HT-29 (cell line): ENCODE results near the gene NEDD4L. TPM values are rescaled to one million over a fixed set of nuclear protein-coding genes. Genes with fewer than 3 reads are reported as not detected.

Source experiments
- DNase-seq: peaks from one replicate; pipeline ENCODE4 v3.0.0-alpha.2; 2015; ENCODE audit warnings: low spot score
- total RNA-seq: library from RNA; depleted of rRNA; stranded (reverse); fragments of >200 nt; shearing (Covaris generic); gene quantifications from 2 replicates; pipeline ENCODE4 v1.2.3, GENCODE V29; 2014

Gene NEDD4L
- total RNA-seq, 1 experiment from 2014 or later = 83.9 TPM

GRCh38 chr18:58313491-58314032, 269.5 kb downstream of the NEDD4L start:
- peak; percentile 25 for DNase-seq

DNA sequence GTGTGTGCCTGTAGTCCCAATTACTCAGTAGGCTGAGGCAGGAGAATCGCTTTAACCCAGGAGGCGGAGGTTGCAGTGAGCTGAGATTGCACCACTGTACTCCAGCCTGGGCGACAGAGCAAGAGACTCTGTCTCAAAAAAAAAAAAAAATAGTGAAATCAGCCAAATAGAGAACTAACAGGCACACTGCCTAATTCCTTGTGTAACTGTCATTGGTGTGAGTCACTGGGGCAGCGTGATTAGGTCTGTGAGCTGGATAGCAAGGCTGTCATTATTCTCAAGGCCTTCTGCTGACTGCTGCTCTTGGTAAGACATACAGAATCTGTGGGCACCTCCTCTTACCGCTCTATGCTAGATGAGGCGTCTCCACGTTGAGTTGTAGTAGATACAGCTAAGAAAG, 270.3 kb downstream of the NEDD4L start:
- no peak for DNase-seq

DNA sequence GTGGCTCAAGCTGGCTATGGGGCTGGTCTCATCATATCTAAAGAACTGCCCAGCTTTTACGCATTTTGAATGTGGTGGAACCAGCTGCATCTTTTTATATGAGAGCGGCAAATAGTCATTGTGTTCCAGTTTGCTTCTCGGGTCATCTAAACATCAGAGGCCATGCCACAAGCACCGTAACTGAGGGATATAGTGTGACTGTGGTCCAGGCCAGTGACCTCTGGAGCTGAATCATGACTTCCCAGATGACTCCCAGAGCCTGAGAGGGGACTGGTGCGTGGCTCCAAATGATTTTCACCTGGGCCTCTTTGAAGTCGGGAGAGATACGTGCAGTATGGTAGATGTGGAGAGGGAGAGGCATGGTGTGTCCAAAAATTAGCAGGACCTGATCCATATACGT, 271.0 kb downstream of the NEDD4L start:
- no peak for DNase-seq

DNA sequence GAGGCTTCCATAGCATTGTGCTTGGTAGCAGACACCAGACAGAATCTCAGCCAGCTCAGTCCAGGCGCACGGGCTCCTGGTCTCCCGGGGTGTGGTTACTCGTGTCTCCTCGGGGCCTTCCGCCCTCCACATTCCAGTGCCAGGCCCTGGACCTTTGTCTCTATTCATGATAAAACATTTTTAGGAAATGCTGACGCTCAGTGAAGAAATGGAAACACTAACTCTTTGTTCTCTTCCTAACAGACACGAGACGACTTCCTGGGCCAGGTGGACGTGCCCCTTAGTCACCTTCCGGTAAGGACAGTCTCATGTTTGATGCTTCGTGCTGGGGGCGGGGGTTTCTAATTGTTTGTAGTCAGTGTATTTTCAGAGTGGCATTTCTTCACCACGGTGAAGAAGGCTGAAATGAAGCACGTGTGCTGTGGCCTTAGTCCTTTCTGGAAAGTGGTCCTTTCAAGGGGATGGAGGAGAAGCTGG, 271.8 kb downstream of the NEDD4L start:
- DNase-seq = peak; percentile 63

DNA sequence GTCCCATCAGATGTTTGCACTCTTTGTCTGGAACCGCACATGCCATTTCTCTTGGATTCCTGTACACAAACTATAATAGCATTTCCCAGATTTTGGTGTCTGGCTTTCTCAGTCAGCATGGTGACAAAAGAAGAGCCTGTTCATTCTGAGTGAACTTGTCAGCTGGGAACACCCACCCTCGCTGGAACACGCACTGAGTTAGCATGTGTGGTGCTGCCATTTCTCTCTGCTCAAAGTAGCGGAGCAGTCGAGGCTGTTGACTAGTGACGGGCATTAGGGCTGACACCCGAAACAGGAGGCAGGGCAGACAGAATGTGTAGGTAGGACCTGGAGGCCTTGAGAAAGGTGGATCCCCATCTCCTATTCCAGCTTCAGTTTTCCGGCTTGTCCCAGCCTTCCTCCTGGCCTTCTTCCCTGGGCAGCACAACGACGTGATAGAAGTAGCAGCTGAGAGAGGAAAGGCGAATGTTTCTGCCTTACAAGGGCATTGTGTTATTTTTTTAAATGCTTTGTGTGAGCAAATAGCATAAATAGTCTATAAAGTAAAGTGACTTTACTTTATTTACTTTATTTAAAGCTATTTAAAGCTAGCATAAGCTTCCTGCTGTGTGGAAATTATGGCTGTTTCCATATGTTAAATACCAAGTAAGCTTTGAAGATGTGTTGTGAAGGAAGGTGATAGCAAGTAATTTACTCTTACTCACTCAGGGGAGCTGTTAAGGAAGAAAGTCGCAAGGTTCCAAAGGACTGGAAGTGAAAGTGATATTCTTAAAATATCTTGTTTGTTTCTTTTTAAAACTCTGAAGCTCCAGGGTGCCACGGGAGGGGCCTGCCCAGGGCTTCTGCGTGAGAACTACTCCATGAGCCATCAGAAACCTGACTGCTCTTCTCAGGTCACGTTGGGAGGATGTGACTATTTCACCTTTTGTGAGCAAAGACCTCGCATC, 272.6 kb downstream of the NEDD4L start:
- no peak for DNase-seq

- no peak for DNase-seq
Observed at GRCh38 chr18:58319719-58320118, 275.7 kb downstream of the NEDD4L start.

DNA sequence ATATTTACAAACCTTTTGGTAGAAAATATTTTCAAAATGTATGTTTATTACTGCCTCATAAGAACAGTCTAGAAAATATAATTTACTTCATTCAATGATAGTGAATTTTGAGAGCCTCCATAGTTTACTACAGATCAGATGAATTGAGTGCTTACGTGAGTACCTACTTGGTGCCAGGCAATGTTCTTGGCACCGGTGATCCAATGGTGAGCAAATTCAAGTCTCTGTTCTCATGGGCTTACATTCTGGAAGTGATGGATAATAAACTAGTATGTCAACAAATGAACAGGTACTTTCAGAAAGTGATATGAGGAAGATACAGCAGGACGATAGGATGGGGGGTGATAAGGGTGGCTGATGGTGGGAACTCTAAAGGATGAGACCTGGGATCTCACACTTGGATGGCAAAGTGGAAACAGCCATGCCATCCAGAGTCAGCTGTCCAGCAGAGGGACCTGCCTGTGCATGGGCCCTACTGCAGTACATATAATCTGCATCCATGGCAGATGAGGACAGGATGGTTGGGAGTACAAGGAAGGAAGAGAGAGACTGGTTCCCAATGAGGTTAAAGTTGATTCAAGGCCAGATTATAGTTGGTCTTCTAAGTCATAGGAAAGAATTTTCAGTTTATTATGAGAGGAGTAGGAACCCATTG, 277.0 kb downstream of the NEDD4L start:
- no peak for DNase-seq

DNA sequence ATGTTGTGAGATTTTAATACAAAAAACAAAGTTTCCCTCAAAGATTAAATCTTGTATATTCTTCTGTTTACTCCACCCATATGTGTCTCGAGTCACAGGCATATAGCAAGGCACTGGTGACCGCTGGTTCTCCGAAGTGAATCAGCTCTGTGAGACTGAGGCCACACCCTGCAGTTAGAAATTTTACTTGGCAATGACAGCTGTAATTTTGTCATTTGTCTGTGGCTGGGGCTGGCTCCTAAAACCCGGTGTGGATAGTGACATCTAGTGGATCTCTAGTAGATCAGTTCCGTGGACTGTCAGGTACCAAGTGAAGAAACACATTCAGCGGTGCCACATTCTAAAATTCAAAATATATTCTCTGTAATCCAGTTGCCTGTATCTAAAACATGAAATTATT, 278.0 kb downstream of the NEDD4L start:
- DNase-seq = peak; percentile 69

DNA sequence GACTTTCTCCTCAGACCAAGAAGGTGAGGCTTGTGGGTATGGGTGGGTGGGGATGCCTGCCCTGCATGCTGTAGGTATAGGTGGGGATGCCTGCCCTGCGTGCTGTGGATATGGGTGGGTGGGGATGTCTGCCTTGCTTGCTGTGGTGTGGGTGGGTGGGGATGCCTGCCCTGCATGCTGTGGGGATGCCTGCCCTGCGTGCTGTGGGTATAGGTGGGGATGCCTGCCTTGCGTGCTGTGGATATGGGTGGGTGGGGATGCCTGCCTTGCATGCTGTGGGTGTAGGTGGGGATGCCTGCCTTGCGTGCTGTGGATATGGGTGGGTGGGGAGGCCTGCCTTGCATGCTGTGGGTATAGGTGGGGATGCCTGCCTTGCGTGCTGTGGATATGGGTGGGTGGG, 278.4 kb downstream of the NEDD4L start:
- DNase-seq = no peak

GRCh38 chr18:58323866-58324762, 280.1 kb downstream of the NEDD4L start:
- DNase-seq = no peak

DNA sequence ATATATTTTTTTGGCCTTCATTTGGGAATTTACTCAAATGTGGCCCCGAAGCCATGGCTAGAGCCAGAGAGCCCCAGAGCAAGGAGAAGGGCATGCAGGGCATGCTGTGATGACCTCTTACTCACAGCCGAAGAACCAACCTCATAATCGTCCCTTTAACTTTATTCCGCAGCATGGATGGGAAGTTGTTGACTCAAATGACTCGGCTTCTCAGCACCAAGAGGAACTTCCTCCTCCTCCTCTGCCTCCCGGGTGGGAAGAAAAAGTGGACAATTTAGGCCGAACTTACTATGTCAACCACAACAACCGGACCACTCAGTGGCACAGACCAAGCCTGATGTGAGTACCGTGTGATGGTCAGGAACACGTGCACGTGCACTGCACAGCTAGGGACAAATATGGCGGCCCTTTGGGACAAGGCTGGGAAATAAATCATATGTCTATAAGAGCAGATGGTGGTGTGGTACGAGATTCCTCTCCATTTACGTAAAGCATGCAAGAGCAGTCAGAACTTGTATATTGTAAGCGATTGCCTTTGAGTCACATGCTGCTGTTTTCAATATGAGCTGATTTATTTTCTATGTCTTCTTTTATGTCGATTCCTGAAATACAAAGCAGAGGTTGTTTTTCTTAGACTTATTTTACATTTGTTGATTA, 280.9 kb downstream of the NEDD4L start:
- DNase-seq = no peak

GRCh38 chr18:58325494-58325893, 281.5 kb downstream of the NEDD4L start:
- DNase-seq = no peak

DNA sequence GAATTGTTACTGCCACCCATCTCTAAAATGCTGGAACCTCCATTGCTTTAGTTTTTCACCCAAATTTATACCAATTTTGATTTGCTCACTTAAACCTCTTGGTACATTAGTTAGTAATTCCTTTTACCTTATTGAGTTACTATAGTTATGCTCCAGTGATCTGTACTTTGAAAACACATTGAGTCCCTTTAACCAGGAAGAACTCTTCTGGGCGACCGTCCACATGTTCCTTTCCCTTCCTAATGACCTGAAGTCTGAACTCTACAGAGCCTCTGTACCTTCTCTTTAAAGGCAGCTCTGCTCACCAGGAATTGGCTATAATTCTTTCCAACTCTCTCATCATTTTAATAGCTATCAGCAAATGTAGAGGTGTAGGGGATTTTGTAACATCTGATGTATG, 290.0 kb downstream of the NEDD4L start:
- no peak for DNase-seq

DNA sequence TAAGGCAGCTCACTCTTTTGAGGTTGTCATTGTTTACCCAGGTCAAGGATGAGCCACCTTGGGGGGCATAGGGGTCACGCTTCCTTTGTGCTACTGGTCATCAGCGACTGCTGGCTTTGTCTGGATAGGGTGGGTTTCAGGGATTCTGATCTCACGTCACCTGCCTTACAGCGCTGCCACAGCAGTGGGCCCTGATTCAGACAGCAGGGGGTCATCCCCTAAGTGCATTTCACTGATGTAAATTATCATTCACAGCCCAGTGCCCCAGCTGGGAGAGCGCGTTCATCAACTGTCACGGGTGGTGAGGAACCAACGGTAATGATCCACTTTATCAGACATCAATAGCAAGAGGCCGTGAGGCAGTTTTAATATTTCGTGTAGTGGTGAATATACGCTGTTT, 291.2 kb downstream of the NEDD4L start:
- DNase-seq = no peak

DNA sequence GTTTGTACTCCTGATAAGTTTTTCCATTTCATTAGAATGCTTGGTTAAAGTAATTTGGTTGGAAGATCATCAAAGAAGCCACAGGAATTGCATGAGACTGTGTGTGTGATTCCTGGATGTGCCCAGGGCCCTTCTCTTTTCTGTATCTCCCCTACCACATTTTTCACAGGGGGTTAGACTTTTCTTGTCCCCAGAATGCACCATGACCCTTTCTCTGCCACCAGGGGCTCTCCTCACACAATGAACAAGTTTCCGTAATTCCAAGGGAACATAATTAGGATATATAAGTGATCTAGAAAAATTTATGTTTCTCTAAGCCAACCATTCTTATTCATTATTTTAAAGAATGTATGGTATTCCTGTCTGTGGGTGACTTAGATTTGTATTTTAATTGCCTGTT, 291.8 kb downstream of the NEDD4L start:
- DNase-seq = no peak

- no peak for DNase-seq
Observed at GRCh38 chr18:58336605-58337004, 292.6 kb downstream of the NEDD4L start.

- DNase-seq = no peak
Observed at GRCh38 chr18:58337285-58337684, 293.3 kb downstream of the NEDD4L start.

GRCh38 chr18:58337686-58338085, 293.7 kb downstream of the NEDD4L start:
- DNase-seq = no peak

DNA sequence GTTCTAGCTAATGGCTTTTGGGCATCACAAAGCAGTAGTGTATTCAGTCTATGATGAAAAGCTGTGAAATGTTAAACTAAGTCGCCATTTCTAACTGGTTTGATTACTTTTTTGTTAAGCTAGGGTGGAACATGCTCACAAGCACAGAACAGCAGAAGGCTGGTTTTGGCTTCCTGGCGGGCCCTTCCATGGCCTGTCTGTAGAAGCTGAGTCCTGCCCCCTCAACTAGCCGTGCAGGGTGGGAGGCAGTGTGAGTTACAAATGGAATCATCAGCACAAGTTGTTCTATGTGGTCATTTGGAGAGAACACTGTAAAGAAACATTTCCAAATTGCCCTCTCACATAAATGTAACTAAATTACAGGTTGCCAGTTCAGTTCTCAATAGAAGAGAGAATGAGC, 294.1 kb downstream of the NEDD4L start:
- no peak for DNase-seq

DNA sequence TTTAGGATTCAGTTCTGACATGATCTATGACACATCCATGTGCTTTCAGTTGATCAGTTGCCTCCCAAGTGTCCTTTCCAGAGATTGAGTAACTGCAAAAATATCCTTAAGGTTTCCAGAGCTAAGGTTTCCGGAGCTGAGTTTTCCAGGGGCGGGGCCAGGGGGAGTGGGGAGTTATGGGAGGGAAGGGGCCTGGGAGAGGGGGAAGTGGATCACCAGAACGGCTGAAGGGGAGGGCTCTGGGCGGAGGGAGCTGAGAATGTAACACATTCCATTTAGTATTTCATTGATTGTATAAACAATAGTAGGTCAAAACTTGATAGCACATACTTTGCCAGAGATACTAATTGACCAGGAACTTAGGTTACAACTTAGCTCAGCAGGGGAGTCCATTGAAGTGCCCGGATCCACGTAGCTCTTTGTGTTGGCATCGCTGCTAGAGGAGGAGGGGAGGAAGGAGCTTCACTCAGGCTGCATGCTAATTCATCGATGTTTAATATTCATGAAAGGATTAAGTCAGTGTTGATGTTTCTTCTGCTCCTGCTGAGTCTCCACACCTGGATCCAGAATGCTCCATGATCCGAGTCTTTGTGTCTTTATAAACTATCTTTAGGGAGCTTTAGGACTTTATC, 295.1 kb downstream of the NEDD4L start:
- DNase-seq = no peak
